Stimulated activated CD8-positive, alpha-beta memory T cell treated with anti-CD3 and anti-CD28 coated beads, Interleukin-12 subunit alpha, Interleukin-12 subunit beta, amount 100 ng/mL, for 24 hours (primary cell): ENCODE data around the gene SLC12A7.

Experiments
- DNase-seq: peaks from one replicate; pipeline ENCODE4 v3.0.0-alpha.2; 2020; ENCODE audit errors: extremely low read depth

Gene SLC12A7

DNA sequence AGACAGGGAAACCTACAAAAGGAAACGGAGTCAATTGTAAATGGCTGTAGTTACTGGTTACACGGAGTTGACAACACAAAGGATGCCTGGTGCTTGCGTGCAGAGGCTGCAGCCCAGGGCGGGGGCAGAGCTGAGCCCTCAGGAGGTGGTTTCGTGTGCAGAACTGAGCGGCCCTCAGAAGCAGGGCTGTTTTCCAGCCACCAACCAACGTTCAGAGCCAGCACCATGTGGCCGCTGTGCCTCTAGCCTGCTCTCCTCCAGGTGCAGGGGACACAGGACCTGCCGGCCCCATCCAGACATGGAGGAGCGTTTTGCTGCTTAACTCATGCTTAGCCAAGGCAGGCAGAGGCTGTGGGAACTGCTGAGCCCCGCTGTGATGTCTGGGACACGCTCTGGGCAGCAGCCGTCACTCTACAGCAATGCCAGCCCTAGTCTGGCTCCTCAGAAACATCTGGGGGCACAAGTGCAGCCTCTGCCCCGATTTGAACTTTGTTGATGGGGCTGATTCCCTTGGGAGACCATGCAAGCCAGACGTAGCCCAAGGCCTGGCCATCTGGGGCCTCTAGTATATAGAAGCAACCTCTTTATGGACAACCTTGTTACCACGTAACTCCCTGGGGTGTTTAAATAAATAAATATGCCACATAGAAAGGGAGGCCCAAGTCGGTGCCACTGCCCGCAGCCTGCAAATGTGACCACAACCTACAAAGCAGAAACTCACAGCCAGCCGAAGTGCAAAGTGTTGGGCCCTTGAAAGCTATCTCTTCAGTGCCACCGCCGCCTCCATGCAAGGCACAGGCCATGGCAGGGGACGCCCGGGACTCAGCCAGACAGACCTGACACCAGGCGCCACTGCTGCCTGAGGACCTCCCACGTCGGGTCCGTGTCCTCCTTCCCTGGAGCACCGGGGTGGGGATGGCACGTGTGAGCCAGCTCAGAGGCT lies 61.2 kb downstream of the SLC12A7 start:
- no peak for DNase-seq

GRCh38 chr5:1048861-1049838 lies 62.7 kb downstream of the SLC12A7 start:
- DNase-seq, result no peak

DNA sequence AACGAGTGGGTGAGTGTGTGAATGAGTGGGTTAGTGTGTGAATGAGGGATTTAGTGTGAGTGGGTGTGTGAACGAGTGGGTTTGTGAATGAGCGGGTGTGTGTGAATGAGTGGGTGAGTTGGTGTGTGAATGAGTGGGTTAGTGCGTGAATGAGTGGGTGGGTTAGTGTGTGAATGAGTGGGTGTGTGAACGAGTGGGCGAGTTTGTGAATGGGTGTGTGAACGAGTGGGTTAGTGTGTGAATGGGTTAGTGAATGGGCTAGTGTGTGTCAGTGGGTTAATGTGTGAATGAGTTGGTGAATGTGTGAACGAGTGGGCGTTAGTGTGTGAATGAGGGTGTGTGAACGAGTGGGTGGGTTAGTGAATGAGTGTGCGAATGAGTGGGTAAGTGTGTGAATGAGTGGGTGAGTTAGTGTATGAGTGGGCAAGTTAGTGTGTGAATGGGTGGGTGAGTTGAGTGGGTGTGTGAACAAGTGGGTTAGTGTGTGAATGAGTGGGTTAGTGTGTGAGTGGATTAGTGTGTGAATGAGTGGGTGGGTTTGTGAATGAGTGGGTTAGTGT lies 63.6 kb downstream of the SLC12A7 start:
- no peak for DNase-seq

- no peak for DNase-seq
These were observed 64.4 kb downstream of the SLC12A7 start for GRCh38 chr5:1047332-1047965.

DNA sequence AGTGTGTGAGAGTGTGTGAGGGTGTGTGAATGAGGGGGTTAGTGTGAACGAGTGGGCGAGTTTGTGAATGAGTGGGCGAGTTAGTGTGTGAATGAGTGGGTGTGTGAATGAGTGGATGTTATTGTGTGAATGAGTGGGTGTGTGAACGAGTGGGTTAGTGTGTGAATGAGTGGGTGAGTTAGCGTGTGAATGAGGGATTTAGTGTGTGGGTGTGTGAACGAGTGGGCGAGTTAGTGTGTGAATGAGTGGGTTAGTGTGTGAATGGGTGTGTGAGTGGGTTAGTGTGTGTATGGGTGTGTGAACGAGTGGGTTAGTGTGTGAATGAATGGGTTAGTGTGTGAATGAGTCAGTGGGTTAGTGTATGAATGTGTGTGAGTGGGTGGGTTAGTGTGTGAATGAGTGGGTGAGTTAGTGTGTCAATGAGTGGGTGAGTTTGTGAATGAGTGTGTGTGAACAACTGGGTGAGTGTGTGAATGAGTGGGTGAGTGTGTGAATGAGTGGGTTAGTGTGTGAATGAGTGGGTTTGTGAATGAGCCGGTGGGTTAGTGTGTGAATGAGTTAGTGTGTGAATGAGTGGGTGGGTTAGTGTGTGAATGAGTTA lies 65.8 kb downstream of the SLC12A7 start:
- no peak for DNase-seq

GRCh38 chr5:1044117-1044516 lies 67.7 kb downstream of the SLC12A7 start:
- no peak for DNase-seq

- DNase-seq, result no peak
These were observed 68.5 kb downstream of the SLC12A7 start for GRCh38 chr5:1043327-1043726.

DNA sequence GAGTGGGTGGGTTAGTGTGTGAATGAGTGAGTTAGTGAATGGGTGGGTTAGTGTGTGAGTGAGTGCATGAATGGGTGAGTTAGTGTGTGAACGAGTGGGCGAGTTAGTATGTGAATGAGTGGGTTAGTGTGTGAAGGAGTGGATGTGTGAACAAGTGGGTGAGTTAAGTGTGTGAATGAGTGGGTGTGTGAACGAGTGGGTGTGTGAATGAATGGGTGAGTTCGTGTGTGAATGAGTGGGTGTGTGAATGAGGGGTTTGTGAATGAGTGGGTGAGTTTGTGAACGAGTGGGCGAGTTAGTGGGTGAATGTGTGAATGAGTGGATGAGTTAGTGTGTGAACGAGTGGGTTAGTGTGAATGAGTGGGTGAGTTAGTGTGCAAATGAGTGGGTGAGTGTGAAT lies 69.2 kb downstream of the SLC12A7 start:
- DNase-seq, result no peak

DNA sequence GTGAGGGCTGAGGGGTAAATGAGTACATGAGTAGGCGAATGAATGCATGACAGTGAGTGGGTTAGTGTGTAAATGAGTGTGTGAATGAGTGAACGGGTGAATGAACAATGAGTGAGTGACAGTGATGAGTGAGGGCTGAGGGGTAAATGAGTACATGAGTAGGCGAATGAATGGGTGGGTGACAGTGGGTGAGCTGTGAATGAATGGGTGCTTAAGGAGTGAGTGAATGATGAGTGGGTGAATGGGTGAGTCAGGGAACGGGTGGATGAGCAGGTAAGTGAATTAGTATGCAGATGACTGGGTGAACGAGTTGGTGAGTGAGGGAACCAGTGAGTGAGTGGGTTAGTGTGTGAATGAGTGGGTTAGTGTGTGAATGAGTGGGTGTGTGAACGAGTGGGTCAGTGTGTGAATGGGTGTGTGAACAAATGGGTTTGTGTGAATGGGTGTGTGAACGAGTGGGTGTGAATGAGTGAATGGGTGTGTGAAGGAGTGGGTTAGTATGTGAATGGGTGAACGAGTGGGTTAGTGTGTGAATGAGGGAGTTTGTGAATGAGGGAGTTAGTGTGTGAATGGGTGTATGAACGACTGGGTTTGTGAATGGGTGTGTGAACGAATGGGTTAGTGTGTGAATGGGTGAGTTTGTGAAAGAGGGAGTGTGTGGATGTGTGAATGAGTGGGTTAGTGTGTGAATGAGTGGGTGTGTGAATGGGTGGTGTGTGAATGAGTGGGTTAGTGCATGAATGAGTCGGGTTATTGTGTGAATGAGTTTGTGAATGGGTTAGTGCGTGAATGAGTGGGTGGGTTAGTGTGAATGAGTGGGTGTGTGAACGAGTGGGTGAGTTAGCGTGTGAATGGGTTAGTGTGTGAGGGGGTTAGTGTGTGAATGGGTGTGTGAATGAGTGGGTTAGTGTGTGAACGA lies 70.4 kb downstream of the SLC12A7 start:
- DNase-seq, result no peak

DNA sequence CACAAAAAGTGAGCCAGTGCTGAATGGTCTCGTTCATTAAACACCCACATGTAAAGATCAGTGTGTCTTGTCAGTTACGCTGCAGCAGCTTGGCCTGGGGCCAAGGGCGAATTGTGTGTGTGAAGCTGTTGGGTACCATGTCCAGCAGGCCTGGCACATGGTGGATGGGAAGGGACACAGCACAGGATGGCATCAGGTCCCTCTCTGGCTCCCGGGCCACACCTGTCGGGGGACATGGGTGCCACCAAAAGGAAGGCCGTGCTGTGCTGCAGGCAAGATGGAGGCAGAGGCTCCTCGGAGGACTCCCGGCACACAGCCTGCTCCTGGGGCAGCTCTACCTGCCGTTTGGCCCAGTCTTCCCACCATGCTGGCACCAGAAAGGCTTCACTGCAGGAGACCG lies 71.3 kb downstream of the SLC12A7 start:
- no peak for DNase-seq

DNA sequence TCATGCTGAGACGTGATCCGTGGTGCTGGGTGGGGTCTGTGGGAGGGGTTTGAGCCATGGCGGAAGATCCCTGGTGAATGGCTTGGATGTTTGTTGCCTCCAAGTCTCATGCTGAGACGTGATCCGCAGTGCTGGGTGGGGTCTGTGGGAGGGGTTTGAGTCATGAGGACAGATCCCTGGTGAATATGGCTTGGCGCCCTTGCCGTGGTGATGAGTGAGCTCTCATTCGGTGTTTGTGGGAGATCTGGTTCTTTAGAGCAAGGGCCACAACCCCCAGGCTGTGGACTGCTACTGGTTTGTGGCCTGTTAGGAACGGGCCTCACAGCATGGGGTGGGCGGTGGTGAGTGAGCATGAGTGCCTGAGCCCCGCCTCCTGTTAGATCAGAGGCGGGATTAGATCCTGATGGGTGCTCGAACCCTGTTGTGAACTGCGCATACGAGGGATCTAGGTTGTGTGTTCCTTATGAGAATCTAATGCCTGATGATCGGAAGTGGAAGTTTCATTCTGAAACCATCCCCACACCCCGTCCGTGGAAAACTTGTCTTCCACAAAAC lies 72.1 kb downstream of the SLC12A7 start:
- no peak for DNase-seq

- DNase-seq, result no peak
These were observed 72.7 kb downstream of the SLC12A7 start for GRCh38 chr5:1039210-1039548.

GRCh38 chr5:1038417-1039209 lies 73.2 kb downstream of the SLC12A7 start:
- DNase-seq, result no peak

GRCh38 chr5:1037671-1038416 lies 74.0 kb downstream of the SLC12A7 start:
- DNase-seq, result no peak

GRCh38 chr5:1037123-1037670 lies 74.7 kb downstream of the SLC12A7 start:
- no peak for DNase-seq

DNA sequence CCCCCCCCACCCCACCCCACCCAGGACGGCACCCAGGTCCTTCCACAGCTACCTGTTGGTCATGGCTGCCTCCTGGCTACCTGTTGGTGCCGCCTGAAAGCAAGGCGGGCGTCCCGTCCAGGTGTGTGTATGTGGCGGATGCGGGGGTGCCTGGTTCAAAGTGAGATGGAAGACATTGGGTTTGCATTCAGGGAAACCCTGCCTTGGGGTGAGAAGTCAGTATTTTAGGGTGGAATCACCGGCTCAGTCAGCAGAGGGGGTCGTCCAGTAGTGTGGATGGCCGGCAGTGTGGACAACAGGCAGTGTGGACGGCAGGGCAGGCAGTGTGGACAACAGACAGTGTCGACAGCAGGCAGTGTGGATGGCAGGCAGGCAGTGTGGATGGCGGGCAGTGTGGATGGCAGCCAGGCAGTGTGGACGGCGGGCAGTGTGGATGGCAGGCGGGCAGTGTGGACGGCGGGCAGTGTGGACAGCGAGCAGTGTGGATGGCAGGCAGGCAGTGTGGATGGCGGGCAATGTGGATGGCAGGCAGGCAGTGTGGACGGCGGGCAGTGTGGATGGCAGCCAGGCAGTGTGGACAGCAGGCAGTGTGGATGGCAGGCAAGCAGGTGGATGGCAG lies 75.2 kb downstream of the SLC12A7 start:
- no peak for DNase-seq
